HepG2 (cell line): ENCODE measurements around the gene LMOD1.

Experiments used
- CHD2 ChIP-seq: IDR thresholded peaks from 2 replicates; pipeline ENCODE4 v1.6.1; 2011; ENCODE audit warnings: low read depth, low read length, improper control_type of control experiment
- EZH2 ChIP-seq: conservative IDR thresholded peaks from 2 replicates; pipeline ENCODE4 v1.6.1; 2012; ENCODE audit warnings: mild to moderate bottlenecking, low read depth, low read length, moderate library complexity
- FIP1L1 ChIP-seq: fragments of 200-400 bp; formaldehyde crosslinking; IDR thresholded peaks from 2 replicates; pipeline ENCODE4 v1.6.1; 2018; ENCODE audit warnings: low read depth, mild to moderate bottlenecking, low read length, moderate library complexity, borderline replicate concordance; ENCODE audit not compliant: insufficient read depth
- HMG20B ChIP-seq: conservative IDR thresholded peaks from 2 replicates; pipeline ENCODE4 v1.6.1; 2016; ENCODE audit warnings: missing genetic modification reagents, missing compliant biosample characterization
- JUND ChIP-seq: sonication (generic); formaldehyde crosslinking; IDR thresholded peaks from 2 replicates; pipeline ENCODE4 v1.8.0; 2022; ENCODE audit warnings: mild to moderate bottlenecking, missing genetic modification reagents
- KIAA2018 ChIP-seq: sonication (generic); formaldehyde crosslinking; IDR thresholded peaks from 2 replicates; pipeline ENCODE4 v1.5.0; 2020; ENCODE audit warnings: mild to moderate bottlenecking, missing genetic modification reagents, borderline replicate concordance
- POLR2A ChIP-seq, 2 experiments: IDR thresholded peaks; 2 replicates each; pipeline ENCODE4 v1.6.1; 2011; ENCODE audit warnings: low read depth in 2 of 2, low read length in 2 of 2, mild to moderate bottlenecking in 1 of 2, moderate library complexity in 1 of 2; ENCODE audit not compliant: insufficient read depth in 1 of 2
- SMYD3 ChIP-seq: sonication (generic); formaldehyde crosslinking; IDR thresholded peaks from 2 replicates; pipeline ENCODE4 v1.8.1; 2023; ENCODE audit warnings: mild to moderate bottlenecking, missing genetic modification reagents
- YY1 ChIP-seq: IDR thresholded peaks from 2 replicates; pipeline ENCODE4 v1.6.1; 2011; ENCODE audit warnings: low read length, low read depth, moderate library complexity, mild to moderate bottlenecking; ENCODE audit not compliant: insufficient read depth, insufficient replicate concordance
- ZFP1 ChIP-seq: IDR thresholded peaks from 2 replicates; pipeline ENCODE4 v1.6.1; 2016
- ZNF496 ChIP-seq: sonication (generic); formaldehyde crosslinking; IDR thresholded peaks from 2 replicates; pipeline ENCODE4 v1.8.1; 2023; ENCODE audit warnings: mild to moderate bottlenecking, moderate library complexity, missing genetic modification reagents; ENCODE audit not compliant: insufficient replicate concordance
- TF ChIP-seq, protein P1 (sequence below): sonication (generic); formaldehyde crosslinking; IDR thresholded peaks from 2 replicates; pipeline ENCODE4 v1.5.0; 2020; ENCODE audit warnings: mild to moderate bottlenecking, missing genetic modification reagents, moderate library complexity

DNA sequence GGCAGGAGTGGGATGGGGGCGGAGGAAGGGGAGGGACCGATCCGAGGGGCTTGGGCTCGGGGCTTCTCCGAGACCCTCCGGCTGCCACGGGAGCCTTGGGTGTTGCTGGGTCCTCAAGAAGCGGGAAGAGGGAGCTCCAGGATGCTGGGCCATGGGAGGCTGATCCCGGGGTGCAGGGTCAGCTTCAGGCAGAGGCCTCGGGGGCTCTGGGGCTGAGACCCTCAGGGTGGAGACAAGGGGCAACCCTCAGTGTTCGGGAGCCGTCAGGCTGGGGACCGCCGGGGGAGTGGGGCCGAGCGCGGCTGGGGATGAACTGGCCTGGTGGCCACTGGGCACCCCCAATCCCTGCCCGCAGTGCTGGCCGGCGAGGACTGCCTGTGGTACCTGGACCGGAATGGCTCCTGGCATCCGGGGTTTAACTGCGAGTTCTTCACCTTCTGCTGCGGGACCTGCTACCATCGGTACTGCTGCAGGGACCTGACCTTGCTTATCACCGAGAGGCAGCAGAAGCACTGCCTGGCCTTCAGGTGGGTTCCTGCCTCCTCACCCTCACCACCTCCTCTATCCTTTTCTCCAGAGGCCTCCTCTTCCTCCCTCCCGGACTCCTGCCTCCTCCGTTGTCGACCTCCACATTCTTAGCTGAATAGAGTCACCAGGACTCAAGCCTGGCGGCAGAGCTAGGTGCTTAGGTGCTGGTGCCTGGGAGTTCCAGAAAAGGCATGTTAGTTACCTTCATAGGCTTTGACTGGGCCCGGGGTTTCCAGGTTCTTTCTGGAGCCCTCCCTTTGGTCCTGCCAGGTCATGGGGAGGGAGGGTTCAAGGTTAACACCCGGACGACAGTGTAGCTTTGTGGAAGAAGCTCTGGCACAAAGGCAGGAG, 57.0 kb downstream of the LMOD1 start:
- TF ChIP-seq ZFP1 (CRISPR knock-in tag), result no peak
- no peak for TF ChIP-seq SMYD3
- TF ChIP-seq POLR2A (IDR thresholded peaks at IDR 0.05; ENCODE audit: insufficient read depth in 1 of 2, low read depth in 2 of 2, low read length in 2 of 2), result no peak
- no peak for TF ChIP-seq KIAA2018 (CRISPR knock-in tag)
- TF ChIP-seq CHD2, result no peak
- no peak for TF ChIP-seq YY1
- no peak for TF ChIP-seq ZNF496 (CRISPR knock-in tag)
- TF ChIP-seq FIP1L1, result no peak
- TF ChIP-seq, protein P1, sequence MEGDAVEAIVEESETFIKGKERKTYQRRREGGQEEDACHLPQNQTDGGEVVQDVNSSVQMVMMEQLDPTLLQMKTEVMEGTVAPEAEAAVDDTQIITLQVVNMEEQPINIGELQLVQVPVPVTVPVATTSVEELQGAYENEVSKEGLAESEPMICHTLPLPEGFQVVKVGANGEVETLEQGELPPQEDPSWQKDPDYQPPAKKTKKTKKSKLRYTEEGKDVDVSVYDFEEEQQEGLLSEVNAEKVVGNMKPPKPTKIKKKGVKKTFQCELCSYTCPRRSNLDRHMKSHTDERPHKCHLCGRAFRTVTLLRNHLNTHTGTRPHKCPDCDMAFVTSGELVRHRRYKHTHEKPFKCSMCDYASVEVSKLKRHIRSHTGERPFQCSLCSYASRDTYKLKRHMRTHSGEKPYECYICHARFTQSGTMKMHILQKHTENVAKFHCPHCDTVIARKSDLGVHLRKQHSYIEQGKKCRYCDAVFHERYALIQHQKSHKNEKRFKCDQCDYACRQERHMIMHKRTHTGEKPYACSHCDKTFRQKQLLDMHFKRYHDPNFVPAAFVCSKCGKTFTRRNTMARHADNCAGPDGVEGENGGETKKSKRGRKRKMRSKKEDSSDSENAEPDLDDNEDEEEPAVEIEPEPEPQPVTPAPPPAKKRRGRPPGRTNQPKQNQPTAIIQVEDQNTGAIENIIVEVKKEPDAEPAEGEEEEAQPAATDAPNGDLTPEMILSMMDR (CRISPR knock-in tag), result no peak
- no peak for TF ChIP-seq EZH2
- no peak for TF ChIP-seq JUND (CRISPR knock-in tag)
- no peak for TF ChIP-seq HMG20B (CRISPR knock-in tag)
